DMS 273 (cell line): ENCODE results near the gene SRP9.

Source experiments
- DNase-seq: peaks from one replicate; lab custom pipeline; 2025; ENCODE audit not compliant: unreplicated experiment; lab: John Stamatoyannopoulos, UW

The SRP9 gene, protein sequence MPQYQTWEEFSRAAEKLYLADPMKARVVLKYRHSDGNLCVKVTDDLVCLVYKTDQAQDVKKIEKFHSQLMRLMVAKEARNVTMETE

DNA sequence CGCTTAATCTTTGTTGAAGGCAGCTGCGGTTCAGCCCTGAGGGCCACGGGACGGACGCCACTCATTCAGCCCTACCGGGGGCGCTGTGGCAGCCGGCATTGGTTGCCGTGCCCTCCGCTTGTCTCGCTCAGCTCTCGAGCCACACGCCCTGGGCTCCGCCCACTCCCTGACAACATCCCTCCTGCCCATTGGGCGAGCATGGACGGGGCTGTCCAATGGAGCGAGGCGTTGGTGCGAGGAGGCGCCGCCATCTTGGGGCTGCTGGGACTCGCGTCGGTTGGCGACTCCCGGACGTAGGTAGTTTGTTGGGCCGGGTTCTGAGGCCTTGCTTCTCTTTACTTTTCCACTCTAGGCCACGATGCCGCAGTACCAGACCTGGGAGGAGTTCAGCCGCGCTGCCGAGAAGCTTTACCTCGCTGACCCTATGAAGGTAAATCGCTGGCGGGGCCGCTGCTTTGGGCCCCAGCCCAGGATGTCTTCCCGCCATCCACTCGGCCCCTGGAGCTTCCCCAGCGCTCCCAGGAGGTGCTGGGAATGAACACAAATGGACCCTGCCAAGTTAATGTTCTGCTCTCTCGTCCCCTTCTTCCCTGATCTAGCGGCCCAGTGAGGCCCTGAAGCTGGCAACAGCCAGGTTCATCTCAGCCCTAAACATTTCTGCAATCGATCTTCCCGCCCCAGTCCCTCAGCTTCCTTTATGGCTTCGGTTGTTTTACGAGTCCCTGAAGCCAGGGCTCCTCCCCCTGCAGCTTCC, at the start of gene SRP9:
TSS of gene SRP9 (plus strand) at position 244 of the 754 bp plus-strand sequence. CDS start at position 359, 115 bp downstream.
- peak; percentile 100 for DNase-seq

DNA sequence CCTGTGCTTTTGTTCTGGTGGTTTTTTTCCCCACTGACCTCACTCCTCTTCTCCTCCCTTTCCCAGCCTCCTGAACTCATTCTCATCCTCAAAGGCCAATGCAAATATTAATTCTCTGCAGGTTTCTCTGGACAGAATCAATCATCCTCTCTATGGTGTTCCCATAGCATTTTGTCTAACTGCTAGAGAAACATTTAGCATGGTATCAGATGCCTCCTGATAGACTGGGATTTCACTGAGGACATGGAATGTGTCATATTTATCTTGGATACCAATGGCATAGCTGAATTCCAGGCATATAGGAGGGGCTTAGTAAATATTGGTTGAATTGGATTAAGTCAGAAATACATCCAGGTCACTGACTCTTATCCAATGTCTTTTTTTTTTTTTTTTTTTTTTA, 46.1 kb upstream of the SRP9 start:
- no peak for DNase-seq

DNA sequence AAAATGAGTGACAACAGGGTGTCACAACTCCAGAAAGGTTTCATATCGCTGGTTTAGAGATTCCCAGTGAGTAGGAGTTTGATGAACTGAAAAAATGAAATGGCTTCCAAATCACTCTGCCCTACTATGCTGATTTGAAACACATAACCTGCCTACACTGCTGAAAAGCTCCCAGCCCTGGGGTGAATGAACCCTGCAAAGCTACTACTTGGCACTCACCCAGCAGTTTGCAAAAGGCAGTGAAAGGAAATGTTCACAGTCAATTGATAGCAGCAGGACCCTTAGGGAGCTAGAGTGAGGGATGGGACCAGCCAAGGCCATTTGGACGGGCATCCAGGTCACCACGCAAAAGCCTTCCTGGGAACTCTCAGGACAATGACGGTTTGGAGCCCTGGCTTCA, 44.4 kb upstream of the SRP9 start:
- peak; percentile 83 for DNase-seq

DNA sequence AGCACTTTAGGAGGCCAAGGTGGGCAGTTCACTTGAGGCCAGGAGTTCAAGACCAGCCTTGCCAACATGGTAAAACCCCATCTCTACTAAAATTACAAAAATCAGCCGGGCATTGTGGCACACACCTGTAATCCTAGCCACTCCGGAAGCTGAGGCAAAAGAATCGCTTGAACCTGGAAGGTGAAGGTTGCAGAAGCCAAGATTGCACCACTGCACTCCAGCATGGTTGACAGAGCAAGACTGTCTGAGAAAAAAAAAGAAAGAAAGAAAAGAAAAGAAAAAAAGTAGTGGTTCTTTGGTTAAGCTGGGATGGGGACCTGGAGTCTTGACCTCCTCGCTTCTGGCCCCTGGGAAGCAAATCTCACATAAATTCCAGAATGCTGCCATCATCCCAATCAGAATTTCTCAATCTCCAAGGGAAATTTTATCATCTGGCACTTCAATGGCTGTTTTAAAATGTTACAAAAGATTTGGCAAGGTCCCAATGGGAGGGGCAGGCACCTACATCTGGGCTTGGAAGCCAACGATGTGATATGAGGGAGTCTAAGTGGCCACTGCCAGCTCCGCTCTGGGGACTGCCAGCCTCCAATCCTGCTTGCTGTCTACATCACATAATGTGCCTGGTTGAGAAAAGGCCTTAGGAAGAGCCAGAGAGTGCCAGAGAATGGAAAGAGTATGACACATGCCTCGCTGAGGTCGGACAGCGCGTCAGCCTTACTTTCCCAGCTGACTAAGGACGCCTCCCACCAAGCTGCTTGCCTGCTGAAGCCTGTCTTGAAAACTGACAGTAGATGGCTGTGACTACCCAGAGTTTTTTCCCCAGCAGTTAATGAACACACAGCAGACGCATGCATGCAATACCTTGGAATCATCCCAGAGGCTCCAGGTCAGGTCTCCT, 42.1 kb upstream of the SRP9 start:
- peak; percentile 98 for DNase-seq

DNA sequence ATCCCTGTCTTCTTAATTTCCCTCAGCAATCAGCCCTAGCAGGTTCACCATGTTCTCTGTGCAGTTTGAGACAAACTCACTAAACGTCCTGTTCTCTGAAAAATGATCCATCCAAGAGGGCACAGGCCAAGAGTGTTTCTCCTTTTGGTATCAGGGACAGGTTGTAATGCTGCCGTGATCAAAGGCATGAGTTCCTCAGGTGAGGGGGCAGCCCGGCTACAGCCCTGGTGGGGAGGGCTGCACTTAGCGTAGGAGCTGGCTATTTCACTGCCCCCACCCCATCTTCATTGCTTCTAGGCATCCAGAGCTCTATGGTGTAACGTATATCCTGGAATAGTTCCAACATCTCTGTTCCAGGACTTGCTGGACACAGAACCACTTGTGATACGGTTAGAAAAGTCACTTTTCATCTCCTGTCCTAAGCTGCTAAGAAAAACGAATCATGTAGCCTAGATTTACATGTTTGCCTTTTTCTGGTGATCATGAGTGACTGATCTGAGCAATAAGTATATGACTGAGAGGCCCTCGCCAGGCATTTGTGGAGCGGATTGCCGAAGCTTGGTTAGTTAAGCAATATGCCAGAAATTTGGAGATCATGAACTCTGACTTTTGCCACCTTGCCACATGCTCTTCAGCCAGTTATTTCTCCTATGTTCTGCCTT, 41.1 kb upstream of the SRP9 start:
- DNase-seq = no peak

DNA sequence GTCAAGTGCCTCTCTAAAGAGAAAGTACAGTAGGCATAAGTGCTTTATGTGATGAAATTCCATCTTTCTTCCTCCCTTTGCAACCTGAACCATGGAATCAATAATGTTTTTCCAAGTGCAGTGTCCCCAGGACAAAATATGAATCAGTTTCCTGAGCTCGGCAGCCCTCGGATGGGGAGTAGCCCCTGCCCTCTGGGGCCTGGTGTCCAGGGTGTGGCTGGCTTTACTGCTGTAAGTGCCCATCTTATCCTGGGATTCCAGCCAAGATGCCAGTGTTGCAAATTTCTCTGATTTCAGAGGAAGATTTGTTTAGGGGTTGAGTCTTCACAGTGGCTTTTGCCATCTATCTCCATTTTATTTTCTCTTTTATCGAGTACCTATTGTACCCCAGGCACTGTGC, 40.5 kb upstream of the SRP9 start:
- DNase-seq = no peak

DNA sequence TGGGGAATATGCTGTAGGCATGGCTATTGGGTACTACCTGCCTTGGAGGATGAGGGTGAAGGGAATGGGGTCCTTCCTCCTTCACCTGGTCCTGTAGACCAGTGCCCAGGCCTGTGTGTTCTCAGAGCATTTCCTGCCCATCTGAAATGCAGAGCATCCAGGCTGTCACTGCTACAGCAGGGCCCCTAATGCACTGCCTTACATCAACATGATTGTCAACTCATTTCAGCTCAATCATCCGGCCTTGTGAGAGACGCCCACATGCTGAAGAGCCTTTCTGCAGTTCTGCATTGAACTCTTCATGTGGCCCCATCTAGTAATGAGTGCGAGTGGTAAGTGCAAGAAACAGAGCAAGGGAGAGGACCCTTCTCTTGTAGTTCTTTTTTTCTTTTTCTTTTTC, 39.8 kb upstream of the SRP9 start:
- no peak for DNase-seq

DNA sequence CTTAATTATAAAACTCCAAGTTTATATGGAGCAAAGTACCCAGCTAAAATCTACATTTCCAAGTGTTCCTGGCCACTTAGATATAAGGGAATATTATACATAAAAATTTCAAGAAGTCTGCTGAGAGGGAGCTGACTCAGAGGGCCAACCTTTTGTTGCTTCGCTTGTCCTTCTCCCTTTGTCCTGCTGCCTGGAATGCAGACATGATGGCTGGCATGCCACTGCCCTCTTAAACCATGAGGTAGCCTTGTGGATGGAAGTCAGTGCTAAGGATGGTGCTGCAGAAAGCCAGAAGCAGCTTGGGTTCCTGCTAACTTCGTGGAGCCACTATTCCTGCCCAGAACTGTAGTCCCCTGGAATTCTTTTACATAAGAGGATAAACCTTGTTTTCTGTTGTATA, 38.9 kb upstream of the SRP9 start:
- no peak for DNase-seq

DNA sequence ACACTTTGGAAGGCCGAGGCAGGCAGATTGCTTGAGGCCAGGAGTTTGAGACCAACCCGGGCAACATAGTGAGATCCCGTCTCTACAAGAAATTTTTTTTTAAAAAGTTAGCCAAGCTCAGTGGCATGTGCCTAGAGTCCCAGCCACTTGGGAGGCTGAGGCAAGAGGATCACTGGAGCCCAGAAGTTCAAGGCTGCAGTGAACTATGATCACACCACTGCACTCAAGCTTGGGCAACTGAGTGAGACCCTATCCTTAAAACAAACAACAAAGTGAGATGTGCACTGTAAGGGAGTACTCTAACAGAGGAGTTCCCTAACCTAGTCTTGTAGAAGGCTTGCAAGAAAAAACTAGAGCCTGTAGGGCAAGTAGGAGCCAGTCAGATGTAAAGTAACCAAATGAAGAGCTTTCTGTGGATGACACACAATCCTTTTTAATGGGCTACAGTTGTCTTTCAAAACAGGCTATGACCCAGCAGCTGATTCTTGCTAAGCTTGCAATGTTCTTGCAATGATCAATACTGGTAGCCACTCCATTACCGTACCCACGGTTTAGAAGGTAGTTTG, 38.0 kb upstream of the SRP9 start:
- no peak for DNase-seq

DNA sequence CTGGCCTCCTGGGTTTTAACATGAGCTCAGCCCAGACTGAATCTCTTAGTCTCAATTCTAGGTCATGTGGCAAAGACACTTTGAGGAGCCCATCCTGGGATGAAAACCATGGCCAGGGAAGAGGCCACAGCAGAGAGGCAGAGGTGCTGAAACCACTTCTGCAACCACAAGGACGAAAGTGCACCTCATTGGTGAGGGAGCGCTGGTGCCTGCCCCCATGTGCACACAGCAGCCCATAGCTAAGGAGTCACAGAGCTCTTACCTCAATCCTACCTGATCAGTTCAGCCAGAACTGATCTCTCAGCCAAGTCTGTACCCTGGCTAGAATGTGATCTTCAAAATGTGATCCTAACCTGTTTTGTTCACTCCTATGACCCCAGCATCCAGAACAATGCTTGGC, 32.9 kb upstream of the SRP9 start:
- DNase-seq = no peak

DNA sequence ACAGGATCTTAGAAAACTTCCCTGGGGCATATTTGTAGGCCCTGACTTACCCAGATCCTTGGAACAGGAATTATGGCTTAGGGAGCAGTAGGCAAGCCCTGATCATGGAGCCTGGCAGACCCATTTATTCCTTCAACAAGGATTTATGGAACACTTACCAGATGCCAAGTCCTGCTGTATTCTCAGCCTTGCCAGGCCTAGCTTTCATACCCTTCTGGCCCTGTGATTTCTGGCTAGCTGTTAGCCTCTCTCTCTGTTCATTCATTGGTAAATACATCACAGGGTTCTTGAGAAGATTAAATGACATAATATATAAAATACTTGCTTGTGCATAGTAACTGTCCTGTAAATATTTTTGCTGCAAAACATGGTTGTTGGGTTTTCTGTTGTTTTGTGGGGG, 32.4 kb upstream of the SRP9 start:
- DNase-seq = peak; percentile 77

DNA sequence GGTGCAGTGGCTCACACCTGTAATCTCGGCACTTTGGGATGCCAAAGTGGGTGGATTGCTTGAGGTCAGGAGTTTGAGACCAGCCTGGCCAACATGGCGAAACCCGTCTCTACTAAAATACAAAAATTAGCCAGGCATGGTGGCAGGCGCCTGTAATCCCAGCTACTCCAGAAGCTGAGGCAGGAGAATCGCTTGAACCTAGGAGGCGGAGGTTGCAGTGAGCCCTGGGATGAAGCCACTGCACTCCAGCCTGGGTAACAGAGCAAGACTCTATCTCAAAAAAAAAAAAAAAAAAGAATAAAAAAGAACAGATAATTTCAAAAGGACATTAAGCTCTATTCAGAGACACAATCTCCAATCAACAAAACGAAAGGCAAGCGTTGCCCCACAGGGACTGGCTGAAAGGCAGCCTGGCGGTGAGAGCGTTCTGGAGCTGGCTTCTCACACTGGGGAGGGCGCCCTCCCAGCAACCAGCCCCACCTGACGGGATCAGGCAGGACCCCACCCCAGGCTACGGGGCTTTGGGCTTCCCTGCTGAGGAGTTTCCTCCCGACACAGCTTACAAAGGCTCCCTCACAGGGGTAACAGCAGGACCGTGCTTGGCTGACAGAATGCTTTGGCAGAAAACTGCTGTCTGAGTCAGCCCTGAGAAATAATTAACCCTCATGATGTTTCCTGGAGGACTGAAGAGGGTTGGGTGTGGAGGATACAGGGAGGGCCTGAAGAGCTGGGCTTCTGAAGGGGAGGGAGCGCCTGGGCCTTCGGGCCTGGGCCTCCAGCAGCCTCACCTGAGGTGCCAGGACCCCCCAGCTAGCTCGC, 31.1 kb upstream of the SRP9 start:
- DNase-seq = peak; percentile 96

DNA sequence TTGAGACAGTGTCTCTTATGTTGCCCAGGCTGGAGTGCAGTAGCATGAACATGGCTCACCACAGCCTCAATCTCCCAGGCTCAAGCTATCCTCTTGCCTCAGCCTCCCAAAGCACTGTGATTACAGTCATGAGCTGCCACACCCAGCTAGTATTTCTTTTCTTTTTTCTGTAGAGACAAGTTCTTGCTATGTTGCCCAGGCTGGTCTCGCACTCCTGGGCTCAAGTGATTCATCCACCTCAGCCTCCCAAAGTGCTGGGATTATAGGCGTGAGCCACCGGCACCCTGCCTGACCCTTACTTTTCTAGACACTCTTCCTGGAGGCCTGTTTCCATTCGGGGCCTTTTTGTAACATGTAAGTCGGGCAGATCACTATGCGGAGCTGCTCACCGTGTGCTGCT, 30.1 kb upstream of the SRP9 start:
- no peak for DNase-seq

DNA sequence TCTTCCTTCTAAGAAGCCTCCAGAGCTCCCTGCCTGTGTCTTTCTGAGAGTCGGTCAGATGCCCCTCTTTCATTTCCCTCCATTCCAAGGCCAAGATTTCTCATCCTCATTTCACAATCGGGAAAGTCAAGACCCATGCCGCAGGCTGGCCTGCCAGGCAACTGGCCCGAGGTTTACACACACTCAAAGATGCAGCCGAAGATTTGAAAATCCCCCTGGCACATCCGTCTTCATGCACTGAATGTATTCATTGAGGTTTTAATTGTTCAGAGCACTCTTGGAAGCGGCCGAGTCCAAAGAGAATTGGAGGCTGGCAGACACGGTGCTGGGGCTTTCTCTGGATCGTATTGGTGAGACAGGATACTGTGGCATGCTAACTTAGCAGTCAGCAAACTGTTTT, 29.1 kb upstream of the SRP9 start:
- no peak for DNase-seq

DNA sequence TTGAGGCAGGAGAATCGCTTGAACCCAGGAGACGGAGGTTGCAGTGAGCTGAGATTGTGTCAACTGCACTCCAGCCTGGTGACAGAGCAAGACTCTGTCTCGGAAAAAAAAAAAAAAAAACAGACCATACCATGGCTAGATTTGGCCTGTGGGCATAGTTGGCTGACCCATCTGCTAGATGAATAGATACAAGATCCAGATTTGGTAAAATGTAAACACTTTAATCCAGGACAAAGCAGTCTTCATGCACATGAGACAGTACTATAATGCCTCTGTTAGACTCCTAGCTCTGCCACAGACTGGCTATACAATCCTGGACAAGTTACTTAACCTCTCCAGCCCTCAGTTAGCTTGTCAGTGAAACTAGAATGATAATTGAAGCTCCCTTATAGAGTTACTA, 27.9 kb upstream of the SRP9 start:
- no peak for DNase-seq

DNA sequence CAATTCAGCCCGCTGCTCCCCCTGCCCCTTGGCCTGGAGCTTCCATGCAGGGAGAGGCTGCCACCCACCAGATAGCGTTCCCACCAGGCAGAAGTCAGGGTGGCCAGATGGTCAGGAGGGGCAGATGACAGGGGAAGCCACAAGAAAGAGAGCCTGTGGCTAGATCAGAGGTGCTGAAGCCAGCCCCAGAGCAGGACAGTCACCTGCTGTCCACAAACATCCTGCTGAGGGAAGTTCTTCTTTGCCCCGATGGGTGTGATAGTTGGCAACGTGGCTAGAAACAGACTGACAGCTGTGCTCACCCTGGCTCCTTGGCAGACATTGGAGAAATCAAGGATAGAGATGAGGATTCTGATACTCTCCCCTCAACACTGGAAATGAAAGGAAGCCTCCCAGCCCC, 27.2 kb upstream of the SRP9 start:
- DNase-seq = peak; percentile 76

DNA sequence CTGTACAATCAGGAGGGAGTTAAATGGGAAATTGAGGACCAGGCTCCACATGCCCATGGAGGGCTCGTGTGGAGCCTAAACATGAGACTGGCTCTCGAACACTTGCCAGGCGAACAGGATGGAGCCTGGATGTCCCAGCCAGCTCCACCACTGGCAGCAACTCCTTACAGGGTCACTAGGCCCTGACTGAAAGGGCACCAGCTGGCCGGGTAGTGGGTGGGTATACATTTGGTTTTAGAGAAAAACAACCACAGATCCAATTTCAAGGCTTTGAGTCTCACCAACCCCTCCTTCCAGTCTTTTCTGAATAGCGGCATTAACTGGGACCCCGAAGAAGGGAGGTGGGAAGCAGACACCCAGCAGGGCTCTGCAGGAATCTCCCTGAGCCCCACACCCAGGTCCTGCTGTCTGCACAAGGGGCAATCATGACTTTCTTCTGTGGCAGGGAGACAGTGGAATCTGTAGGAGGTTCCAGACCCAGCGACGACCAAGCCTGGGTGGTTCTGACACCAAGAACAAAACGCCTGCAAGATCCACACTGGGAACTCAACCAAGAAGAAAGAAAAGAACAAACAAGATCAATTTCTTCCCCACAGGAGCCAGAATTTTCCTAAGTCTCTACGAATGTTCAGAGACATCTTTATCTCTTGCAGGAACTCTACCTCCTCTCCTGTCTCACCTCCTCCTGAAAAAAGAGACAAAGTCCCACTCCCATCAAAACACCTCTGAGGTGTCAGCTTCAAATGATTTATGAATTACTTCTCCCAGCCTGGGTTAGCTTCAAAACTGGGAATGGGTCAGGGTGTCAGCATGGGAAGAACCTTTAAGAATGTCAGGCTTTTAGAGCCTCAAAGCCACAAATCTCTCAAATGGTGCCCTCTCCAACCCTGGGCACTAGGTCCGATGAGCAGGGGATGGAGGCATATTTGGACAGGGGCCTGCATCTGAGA, 26.5 kb upstream of the SRP9 start:
- peak; percentile 74 for DNase-seq

DNA sequence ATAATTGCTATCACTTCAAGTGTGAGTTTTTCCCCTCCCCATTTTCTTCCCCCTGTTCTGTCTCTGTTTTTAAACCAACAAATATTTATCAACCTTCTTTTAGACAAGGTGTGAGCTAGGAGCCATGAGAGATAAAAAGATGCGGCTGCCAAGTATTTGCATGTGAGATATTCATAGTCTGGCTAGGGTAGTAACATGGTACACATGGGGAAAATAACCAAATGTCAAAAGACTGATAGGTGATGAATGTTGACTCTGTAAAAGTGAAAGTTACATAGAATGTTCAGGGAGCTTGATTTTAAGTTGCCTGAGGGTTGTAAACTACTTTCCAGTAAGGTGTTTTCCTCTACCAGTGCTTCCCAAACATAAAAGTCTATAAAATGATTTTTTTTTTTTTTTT, 25.4 kb upstream of the SRP9 start:
- no peak for DNase-seq

DNA sequence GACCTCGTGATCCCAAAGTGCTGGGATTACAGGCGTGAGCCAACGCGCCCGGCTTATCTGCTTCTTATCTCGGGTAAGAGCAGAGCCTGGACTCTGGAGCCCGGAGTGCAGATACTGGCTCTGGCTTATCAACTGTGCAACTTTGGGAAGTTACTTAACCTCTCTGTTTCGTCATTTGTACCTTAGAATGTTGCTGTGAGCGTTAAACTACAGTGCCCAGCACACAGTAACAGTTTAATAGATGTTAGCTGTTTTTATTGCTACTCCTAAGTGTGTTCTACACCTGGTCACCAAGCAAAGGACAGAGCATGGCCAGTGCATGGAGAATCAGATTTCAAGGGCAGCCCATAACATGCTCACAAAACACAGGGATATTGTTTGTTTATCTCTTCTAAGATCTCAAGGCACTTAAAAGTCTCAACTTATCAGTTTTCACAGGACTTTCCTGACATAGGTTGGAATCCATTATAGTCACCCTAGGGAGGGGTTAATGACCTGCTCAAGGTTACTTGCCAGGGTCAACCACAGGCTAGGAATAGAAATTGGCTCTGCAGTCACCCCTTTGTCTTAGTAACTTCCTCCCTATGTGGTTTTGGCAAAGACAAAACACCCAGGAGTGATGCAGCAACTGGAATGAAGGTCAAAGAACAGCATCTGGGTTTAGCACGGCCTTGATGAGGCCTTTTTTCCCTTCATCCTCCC, 22.5 kb upstream of the SRP9 start:
- DNase-seq = no peak
